Urinary bladder (tissue), 4 donors: ENCODE data around the gene FYN. TPM values are rescaled to one million over a fixed set of nuclear protein-coding genes. Genes with fewer than 3 reads are reported as not detected.

Experiments used
- DNase-seq: peaks from one replicate; pipeline ENCODE4 v3.0.0-alpha.2; 2015; ENCODE audit errors: extremely low spot score
- H3K27ac ChIP-seq: one replicate; pipeline ENCODE4 v1.5.1; 2013; ENCODE audit warnings: low read depth, mild to moderate bottlenecking, moderate library complexity
- H3K36me3 ChIP-seq: one replicate; pipeline ENCODE4 v1.6.1; 2013; ENCODE audit warnings: mild to moderate bottlenecking, moderate library complexity; ENCODE audit not compliant: insufficient read depth
- H3K4me1 ChIP-seq: one replicate; pipeline ENCODE4 v1.6.1; 2013; ENCODE audit warnings: mild to moderate bottlenecking, moderate library complexity; ENCODE audit not compliant: insufficient read depth
- H3K4me3 ChIP-seq: one replicate; pipeline ENCODE4 v1.5.1; 2013; ENCODE audit warnings: low read depth, low read length
- WGBS: extraction: QIAGEN DNeasy Blood & Tissue Kit; methylation state at CpG from one replicate; pipeline ENCODE4 v1.1.7; 2013; 5-methylcytosine and 5-hydroxymethylcytosine counted together
- polyA plus RNA-seq: library from polyadenylated mRNA; stranded (reverse); fragments of 200-250 nt; gene quantifications from one replicate; pipeline ENCODE4 v1.2.3, GENCODE V29; 2013
- total RNA-seq: library from RNA; depleted of rRNA; stranded (reverse); fragments of >200 nt; gene quantifications from one replicate; pipeline ENCODE4 v1.2.3, GENCODE V29; 2014
- donor health status: healthy with polysubstance abuse.
- donor health status: healthy.

Gene FYN
- total and polyA plus RNA-seq, 2 donors, result 91.5 to 201 TPM

GRCh38 chr6:111746983-111747382, 126.3 kb downstream of the FYN start:
- H3K4me3 ChIP-seq, result no peak overlapping the region
- no peaks in the 10 kb centered on the region for H3K4me1 ChIP-seq
- DNase-seq, result no peak
- no peaks in the 10 kb centered on the region for H3K36me3 ChIP-seq
- no peak overlapping the region for H3K27ac ChIP-seq

DNA sequence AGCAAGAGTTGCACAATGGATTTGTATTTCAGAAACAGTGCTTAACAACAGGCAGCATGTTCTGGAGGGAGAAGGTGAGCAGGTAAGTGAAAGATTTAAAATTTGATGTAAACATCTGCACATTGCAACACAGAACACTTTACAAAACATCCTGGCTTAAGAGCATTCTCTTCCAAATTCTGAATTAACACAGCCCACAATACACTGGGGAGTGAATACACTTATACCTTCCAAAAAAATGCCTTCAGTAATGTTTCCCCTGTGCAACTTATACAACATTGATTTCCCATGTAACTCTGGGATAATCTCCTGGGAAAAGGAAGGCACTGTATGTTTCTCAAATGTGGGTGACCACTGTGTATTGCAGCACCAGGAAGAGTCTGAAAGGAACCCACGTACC, 127.6 kb downstream of the FYN start:
- DNase-seq, result no peak
- no peak overlapping the region for H3K4me3 ChIP-seq
- 46% methylated on average over 1 of the region's 1 CpG for WGBS
- H3K36me3 ChIP-seq, result no peaks in the 10 kb centered on the region
- no peaks in the 10 kb centered on the region for H3K4me1 ChIP-seq
- H3K27ac ChIP-seq, result no peak overlapping the region

DNA sequence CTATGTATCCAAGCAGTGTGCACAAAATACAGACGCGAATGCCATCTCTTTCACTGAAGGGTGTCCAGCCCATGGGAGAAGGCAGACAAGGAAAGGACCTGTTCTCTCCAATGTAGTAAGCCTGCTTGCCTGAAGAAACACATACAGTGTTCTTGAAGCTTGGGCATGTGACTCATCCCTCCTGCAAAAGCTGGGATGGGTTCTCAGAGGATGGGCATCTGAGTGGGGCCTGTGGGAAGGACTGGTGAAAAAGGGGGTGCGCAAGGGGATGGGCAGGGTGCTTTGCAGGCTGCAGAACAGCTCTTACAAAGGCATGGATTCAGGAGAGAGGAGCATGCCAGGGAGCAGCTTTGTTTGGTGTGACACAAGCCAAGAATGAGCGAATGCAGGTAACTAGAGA, 128.1 kb downstream of the FYN start:
- Histone ChIP-seq H3K4me3 (no peak overlapping the region), H3K4me1 (no peaks in the 10 kb centered on the region), H3K27ac (no peak overlapping the region), H3K36me3 (no peaks in the 10 kb centered on the region)
- no peak for DNase-seq
- 94% methylated on average over 4 of the region's 4 CpGs for WGBS

DNA sequence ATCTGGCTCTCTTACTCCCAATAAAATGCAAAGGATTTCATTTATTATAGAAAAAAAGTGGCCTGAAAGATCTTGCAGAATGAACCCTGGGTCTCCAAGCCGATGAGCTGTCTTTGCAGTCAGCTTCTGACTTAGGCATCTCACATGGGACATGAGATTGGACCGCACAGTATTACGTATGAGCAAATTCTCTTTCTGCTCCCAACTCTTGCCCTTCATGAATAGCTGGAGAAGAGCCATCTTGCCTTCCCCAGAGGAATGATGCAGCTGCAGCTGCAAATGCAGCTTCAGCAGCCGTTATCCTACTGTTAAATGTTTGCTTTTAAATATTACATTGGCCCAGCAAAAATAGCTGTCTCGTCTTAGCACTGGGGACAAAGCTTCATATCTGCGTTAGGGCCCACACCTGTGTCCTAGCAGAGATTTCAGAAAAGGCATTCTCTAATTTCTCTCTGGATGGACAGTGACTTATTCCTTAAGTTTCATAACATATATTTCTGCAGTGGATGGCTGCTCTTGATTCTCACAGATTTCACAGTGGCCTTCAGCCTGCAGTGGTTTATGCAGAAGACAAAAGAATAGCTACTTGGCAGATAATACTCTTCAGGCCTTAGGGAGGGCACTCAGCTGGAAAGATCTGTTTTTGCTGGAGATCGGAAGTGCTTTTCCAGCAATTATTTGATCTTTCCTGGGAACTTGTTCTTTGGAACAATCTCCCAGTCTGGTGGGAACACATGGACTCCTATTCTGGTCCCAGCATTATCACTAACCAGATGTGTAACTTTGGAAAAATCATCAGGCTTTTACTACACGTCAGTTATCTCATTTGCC, 129.2 kb downstream of the FYN start:
- H3K4me3 ChIP-seq, result no peak overlapping the region
- no peaks in the 10 kb centered on the region for H3K4me1 ChIP-seq
- H3K36me3 ChIP-seq, result no peaks in the 10 kb centered on the region
- no peak overlapping the region for H3K27ac ChIP-seq
- 39% methylated on average over 8 of the region's 8 CpGs for WGBS
- DNase-seq, result no peak

DNA sequence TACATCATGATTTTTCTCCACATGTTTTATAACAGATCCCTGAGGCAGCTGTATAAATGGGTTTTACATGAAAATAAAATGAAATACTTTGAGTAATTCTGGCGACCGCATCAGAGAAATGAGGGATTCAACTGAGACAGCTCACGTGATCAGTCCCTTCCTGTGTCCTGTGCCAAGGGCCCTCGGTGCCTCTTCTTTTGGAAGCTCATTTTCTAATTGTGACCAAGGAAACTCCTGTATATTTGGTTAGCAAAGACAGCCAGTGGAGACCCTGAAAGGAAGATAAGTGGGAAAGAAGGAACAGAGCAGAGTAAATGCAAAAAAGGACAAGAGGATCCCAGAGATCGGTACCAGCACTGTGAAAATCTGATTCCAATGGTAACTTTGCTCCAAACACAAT, 129.9 kb downstream of the FYN start:
- H3K27ac ChIP-seq, result no peak overlapping the region
- H3K36me3 ChIP-seq, result no peaks in the 10 kb centered on the region
- no peak overlapping the region for H3K4me3 ChIP-seq
- DNase-seq, result no peak
- 61% methylated on average over 5 of the region's 5 CpGs for WGBS
- no peaks in the 10 kb centered on the region for H3K4me1 ChIP-seq

DNA sequence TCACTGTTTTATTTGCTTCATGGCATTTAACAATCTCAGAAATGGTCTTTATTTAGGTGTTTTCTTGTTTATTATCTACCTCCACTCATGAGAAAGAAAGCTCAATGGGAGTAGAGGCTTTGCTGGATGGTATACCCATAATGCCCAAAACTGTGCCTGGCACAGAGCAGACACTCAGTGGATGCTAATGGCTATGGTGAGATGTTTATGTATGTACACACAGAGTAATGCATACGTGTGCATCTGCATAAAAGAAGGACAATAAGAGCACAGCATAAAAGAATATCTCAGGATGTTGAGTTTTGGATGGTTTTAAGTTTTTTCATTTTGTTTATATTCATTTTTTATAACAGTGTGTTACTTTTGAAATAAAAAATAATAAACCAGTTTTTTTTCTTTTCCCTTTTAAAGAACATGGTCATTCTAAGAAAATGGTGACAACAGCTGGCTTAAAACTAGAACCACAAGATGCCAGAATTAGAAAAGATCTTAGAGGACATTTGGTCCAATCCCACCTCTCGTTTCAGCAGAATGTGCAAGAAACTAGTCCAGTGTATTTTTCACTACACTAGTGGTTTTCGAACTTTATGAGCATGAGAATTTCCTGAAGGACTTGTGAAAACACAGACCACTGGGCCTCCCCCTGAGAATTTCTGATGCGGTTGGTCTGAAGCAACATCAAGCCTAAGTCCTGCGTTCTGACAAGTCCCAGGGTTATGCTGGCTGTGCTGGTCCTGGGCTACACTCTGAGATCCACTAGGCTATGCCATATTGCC, 131.9 kb downstream of the FYN start:
- H3K27ac ChIP-seq, result no peak overlapping the region
- WGBS, result 95% methylated on average over 5 of the region's 5 CpGs
- H3K36me3 ChIP-seq, result no peaks in the 10 kb centered on the region
- H3K4me3 ChIP-seq, result no peak overlapping the region
- no peak for DNase-seq
- H3K4me1 ChIP-seq, result no peaks in the 10 kb centered on the region

- Histone ChIP-seq H3K4me3 (no peak overlapping the region), H3K36me3 (no peaks in the 10 kb centered on the region), H3K4me1 (no peaks in the 10 kb centered on the region), H3K27ac (no peak overlapping the region)
- 98% methylated on average over 1 of the region's 1 CpG for WGBS
- DNase-seq, result no peak
Measured at GRCh38 chr6:111740506-111740905, 132.7 kb downstream of the FYN start.

DNA sequence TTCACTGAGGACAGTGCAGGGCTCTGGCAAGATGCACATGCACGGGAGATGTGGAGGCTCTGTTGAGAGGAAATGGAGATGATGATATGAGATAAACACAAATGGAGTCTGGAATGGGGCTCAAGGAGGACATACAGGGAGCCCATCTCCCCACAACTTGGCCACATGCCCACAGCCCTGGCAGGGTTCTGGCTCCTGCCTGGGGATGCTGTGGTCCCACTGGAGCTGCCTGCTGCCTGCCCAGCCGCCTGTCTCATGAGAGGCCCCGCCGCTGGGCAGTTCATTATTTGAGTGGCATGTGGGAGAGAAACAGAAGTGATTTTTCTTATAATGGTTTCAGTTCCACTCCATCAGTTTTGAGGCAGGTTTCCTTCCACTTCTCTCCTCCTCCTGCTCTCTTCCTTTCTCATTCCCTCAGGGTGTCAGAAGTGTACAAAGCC, 134.0 kb downstream of the FYN start:
- DNase-seq, result no peak
- Histone ChIP-seq H3K4me1 (peaks cover 3% of the 10 kb centered on the region), H3K36me3 (no peaks in the 10 kb centered on the region), H3K27ac (no peak overlapping the region), H3K4me3 (no peak overlapping the region)
- WGBS, result 84% methylated on average over 4 of the region's 4 CpGs

DNA sequence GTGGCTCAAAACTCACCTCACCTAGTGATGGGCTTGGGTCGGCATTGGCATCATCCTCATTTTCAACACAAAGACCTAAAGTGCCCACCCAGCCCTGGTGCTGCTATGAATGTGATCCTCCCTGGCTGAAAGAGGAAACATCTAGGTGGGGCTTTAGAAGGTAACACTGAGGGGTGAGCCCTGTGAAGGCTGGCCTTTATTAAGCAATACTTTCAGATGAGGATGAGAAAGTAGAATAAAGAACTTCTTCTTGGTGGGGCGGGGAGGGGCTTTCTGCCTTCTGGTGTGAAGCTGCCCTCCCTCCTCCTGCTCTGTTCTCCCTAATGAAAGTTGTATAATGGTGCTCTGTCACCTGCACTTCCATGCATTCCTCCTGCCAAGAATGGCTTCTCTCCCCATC, 134.6 kb downstream of the FYN start:
- H3K4me1 ChIP-seq, result peaks cover 3% of the 10 kb centered on the region
- no peak overlapping the region for H3K4me3 ChIP-seq
- WGBS, result 94% methylated on average over 2 of the region's 2 CpGs
- DNase-seq, result no peak
- no peaks in the 10 kb centered on the region for H3K36me3 ChIP-seq
- no peak overlapping the region for H3K27ac ChIP-seq

DNA sequence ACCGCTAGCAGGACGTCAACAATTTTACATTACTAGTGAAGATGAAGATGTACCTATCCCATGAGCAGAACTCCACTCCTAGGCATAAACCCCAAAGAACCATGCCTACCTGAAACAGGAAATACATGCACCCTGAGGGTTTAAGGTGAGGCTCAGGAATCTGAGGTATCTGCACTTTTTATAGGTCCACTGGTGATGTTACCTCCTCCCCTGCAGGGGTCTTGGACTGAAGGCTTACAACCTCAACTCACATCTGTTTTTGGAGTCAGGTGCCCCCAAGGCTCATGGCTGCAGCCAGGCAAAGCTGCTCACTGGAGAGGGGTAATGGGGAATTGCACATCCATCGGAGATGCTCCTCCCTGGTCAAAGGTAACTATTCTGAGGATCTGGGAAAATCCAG, 135.1 kb downstream of the FYN start:
- WGBS, result over 99% methylated on average over 3 of the region's 3 CpGs
- no peak overlapping the region for H3K4me3 ChIP-seq
- H3K4me1 ChIP-seq, result peaks cover 3% of the 10 kb centered on the region
- H3K36me3 ChIP-seq, result no peaks in the 10 kb centered on the region
- H3K27ac ChIP-seq, result no peak overlapping the region
- no peak for DNase-seq

- no peaks in the 10 kb centered on the region for H3K36me3 ChIP-seq
- WGBS, result 62% methylated on average over 3 of the region's 3 CpGs
- H3K4me1 ChIP-seq, result peaks cover 3% of the 10 kb centered on the region
- DNase-seq, result no peak
- H3K27ac ChIP-seq, result no peak overlapping the region
- H3K4me3 ChIP-seq, result no peak overlapping the region
Measured at GRCh38 chr6:111737065-111737521, 136.2 kb downstream of the FYN start.

GRCh38 chr6:111736005-111736608, 137.1 kb downstream of the FYN start:
- Histone ChIP-seq H3K4me1 (peaks cover 3% of the 10 kb centered on the region), H3K36me3 (no peaks in the 10 kb centered on the region), H3K27ac (no peak overlapping the region), H3K4me3 (no peak overlapping the region)
- no peak for DNase-seq
- WGBS, result 91% methylated on average over 4 of the region's 4 CpGs

DNA sequence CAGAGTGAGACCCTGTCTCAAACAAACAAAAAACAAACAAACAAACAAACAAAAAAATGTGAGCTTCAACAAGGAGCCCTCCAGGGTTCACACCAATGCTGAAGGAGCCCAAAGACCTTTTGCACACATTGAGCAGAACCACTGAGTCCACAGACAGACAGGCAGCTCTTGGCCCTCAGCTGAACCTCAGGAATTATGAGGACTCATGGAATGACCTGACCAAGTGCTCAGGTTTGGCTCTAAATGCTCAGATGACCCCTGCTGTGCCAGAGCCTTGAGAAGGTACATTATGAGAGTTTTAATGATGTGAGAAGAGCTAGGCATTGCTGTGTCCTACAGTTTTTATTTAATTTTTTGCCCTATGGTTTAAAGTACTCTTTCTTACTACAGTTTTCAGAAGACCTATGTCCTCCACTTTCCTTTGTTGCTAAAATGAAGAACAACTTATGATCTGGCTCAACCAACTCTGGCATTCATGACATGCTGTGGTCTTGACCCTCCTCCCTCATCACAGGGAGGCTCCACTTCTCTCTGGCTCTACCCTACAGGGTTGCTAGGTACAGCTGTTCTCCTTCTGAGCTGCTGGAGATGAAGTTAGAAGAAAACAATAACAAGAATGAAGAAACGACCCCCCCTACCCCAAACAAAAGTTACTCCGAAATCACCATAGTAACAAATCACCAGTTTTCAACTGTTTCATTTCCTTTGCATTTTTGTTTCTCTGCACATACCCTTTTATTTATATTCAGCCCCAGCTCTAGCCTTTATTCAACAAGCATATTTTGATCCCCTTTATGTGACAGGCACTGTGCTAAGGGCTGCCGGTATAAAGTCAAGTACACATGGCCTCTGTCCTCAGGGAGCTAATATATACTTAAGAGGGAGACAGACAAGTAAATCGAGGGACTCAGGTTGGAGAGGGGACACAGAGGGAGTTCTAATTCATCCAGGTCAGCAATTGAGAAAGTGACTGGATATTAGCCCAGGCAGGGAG, 138.9 kb downstream of the FYN start:
- H3K4me3 ChIP-seq, result no peak overlapping the region
- H3K36me3 ChIP-seq, result no peaks in the 10 kb centered on the region
- no peak overlapping the region for H3K27ac ChIP-seq
- WGBS, result 41% methylated on average over 4 of the region's 4 CpGs
- no peak for DNase-seq
- H3K4me1 ChIP-seq, result peaks cover 4% of the 10 kb centered on the region
